HFFc6 (cell line): ENCODE results near the gene ELP1. TPM values are rescaled to one million over a fixed set of nuclear protein-coding genes. Genes with fewer than 3 reads are reported as not detected.

ENCODE experiments used
- DNase-seq: peaks from one replicate; pipeline ENCODE4 v3.0.0-alpha.2; 2018
- H3K27ac Mint-ChIP-seq: 2 replicates; pipeline ENCODE4 v1.8.0; 2020; ENCODE audit warnings: mild to moderate bottlenecking, mixed read lengths
- H3K27me3 Mint-ChIP-seq: 2 replicates; pipeline ENCODE4 v1.8.0; 2021; ENCODE audit warnings: mild to moderate bottlenecking, moderate library complexity, mixed read lengths; ENCODE audit not compliant: insufficient read depth
- H3K36me3 Mint-ChIP-seq: 2 replicates; pipeline ENCODE4 v1.8.0; 2021; ENCODE audit warnings: low read depth, mixed read lengths
- H3K4me1 Mint-ChIP-seq: 2 replicates; pipeline ENCODE4 v1.8.0; 2020; ENCODE audit warnings: low read depth, mixed read lengths
- H3K4me3 Mint-ChIP-seq: 2 replicates; pipeline ENCODE4 v1.8.0; 2020; ENCODE audit warnings: mild to moderate bottlenecking, moderate library complexity, mixed read lengths
- H3K9me3 Mint-ChIP-seq: 2 replicates; pipeline ENCODE4 v1.8.0; 2020; ENCODE audit warnings: mild to moderate bottlenecking, mixed read lengths
- CTCF ChIP-seq: fragments of 200-600 bp; sonication (generic); IDR thresholded peaks from 2 replicates; pipeline ENCODE4 v1.5.0; 2021; ENCODE audit warnings: antibody characterized with exemption, mild to moderate bottlenecking
- total RNA-seq, 6 experiments: library from RNA; stranded (reverse); fragmentation: NEBNext Ultra II Directional; extraction: Animal tissue kit (Norgen Biotek cat#: 25700); gene quantifications; 2 replicates in 1 of 6; 3 replicates in 5 of 6; pipeline ENCODE4 v1.2.3, GENCODE V29; 2021

ELP1 gene
- total RNA-seq, 6 experiments from 2014 or later = 24.8 to 37.2 (median 35.2) TPM

GRCh38 chr9:108869092-108869725 lies 64.7 kb downstream of the ELP1 start:
- peaks cover 2% of the 10 kb centered on the region for H3K27me3 Mint-ChIP-seq
- H3K27ac Mint-ChIP-seq = 0 out of 2 replicates have a peak overlapping the region, but pooled peaks have one; percentile 20
- peak; percentile 36 for DNase-seq
- no peak for TF ChIP-seq CTCF
- no peak overlapping the region for H3K4me3 Mint-ChIP-seq
- no peaks in the 10 kb centered on the region for H3K9me3 Mint-ChIP-seq
- peaks cover 13% of the 10 kb centered on the region for H3K4me1 Mint-ChIP-seq
- peaks cover 44% of the 10 kb centered on the region for H3K36me3 Mint-ChIP-seq

- TF ChIP-seq CTCF = no peak
- DNase-seq = no peak
- Mint-ChIP-seq H3K9me3 (no peaks in the 10 kb centered on the region), H3K27me3 (peaks cover 2% of the 10 kb centered on the region), H3K4me3 (no peak overlapping the region), H3K4me1 (peaks cover 13% of the 10 kb centered on the region), H3K36me3 (peaks cover 41% of the 10 kb centered on the region), H3K27ac (no peak overlapping the region)
Measured at GRCh38 chr9:108867829-108868228, 66.1 kb downstream of the ELP1 start.

GRCh38 chr9:108867116-108867515 lies 66.8 kb downstream of the ELP1 start:
- Mint-ChIP-seq H3K36me3 (peaks cover 39% of the 10 kb centered on the region), H3K27me3 (peaks cover 2% of the 10 kb centered on the region), H3K27ac (no peak overlapping the region), H3K9me3 (no peaks in the 10 kb centered on the region), H3K4me1 (peaks cover 13% of the 10 kb centered on the region), H3K4me3 (no peak overlapping the region)
- DNase-seq = no peak
- TF ChIP-seq CTCF = no peak

- no peak for DNase-seq
- Mint-ChIP-seq H3K4me3 (no peak overlapping the region), H3K27me3 (peaks cover 2% of the 10 kb centered on the region), H3K4me1 (peaks cover 13% of the 10 kb centered on the region), H3K9me3 (no peaks in the 10 kb centered on the region), H3K36me3 (peaks cover 28% of the 10 kb centered on the region), H3K27ac (no peak overlapping the region)
- TF ChIP-seq CTCF = no peak
Measured at GRCh38 chr9:108866001-108866420, 67.9 kb downstream of the ELP1 start.

GRCh38 chr9:108865037-108865436 lies 68.9 kb downstream of the ELP1 start:
- H3K36me3 Mint-ChIP-seq = peaks cover 20% of the 10 kb centered on the region; the same call in 1 of the 2 replicates
- no peaks in the 10 kb centered on the region for H3K9me3 Mint-ChIP-seq
- no peak overlapping the region for H3K4me3 Mint-ChIP-seq
- DNase-seq = no peak
- peaks cover 14% of the 10 kb centered on the region for H3K4me1 Mint-ChIP-seq
- H3K27me3 Mint-ChIP-seq = no peaks in the 10 kb centered on the region; the same call in 1 of the 2 replicates
- TF ChIP-seq CTCF = no peak
- no peak overlapping the region for H3K27ac Mint-ChIP-seq
